SK-N-SH (cell line): ENCODE measurements around the gene NOL7. TPM values are rescaled to one million over a fixed set of nuclear protein-coding genes. Genes with fewer than 3 reads are reported as not detected.

Experiments
- CTCF ChIA-PET: fragments of 300-600, 350-600 bp; formaldehyde crosslinking; extraction: SDS; loops from one replicate; lab custom pipeline; 2021; lab: Yijun Ruan, JAX
- POLR2A ChIA-PET: fragments of 350-600 bp; sonication (Branson Sonifier 250); formaldehyde crosslinking; extraction: SDS; loops from one replicate; lab custom pipeline; 2020; ENCODE audit warnings: antibody characterized with exemption, inconsistent platforms; lab: Yijun Ruan, JAX
- DNase-seq: peaks from one replicate; pipeline ENCODE4 v3.0.0; 2012
- H2AFZ ChIP-seq: fragments of 200-600 bp; sonication (generic); 2 replicates; pipeline ENCODE4 v1.8.1; 2016; ENCODE audit warnings: antibody characterized with exemption, mild to moderate bottlenecking, low read depth
- H3F3A ChIP-seq: fragments of 200-600 bp; sonication (generic); replicated peaks from 2 replicates; pipeline ENCODE3; 2016; ENCODE audit warnings: antibody characterized with exemption, mild to moderate bottlenecking; ENCODE audit not compliant: insufficient read depth
- H3K27ac ChIP-seq, 2 experiments: fragments of 200-500 bp in 1 of 2; fragments of 200-600 bp in 1 of 2; sonication (Bioruptor generic) in 1 of 2; sonication (generic), shearing (Covaris generic) in 1 of 2; 2 replicates each; pipeline versions ENCODE4 v1.5.1 to v1.6.1; 2014 to 2016; ENCODE audit warnings: low read depth in 2 of 2, inconsistent platforms in 1 of 2, low read length in 1 of 2, mild to moderate bottlenecking in 1 of 2, mixed read lengths in 1 of 2
- H3K27me3 ChIP-seq: fragments of 200-600 bp; sonication (generic), shearing (Covaris generic); 2 replicates; pipeline ENCODE4 v1.6.1; 2016; ENCODE audit warnings: mixed run types; ENCODE audit not compliant: insufficient read depth
- H3K36me3 ChIP-seq, 2 experiments: fragments of 200-500 bp in 1 of 2; fragments of 200-600 bp in 1 of 2; sonication (Bioruptor generic) in 1 of 2; sonication (generic) in 1 of 2; replicated peaks in 1 of 2; 2 replicates each; pipeline versions ENCODE3 to v1.5.1; 2014 to 2016; ENCODE audit warnings: low read length in 1 of 2, mild to moderate bottlenecking in 1 of 2; ENCODE audit not compliant: insufficient read depth in 2 of 2, control insufficient read depth in 1 of 2
- H3K4me1 ChIP-seq, 2 experiments: fragments of 200-500 bp in 1 of 2; fragments of 200-600 bp in 1 of 2; sonication (Bioruptor generic) in 1 of 2; sonication (generic), shearing (Covaris generic) in 1 of 2; 2 replicates each; pipeline versions ENCODE4 v1.5.1 to v1.6.1; 2014 to 2016; ENCODE audit warnings: low read depth in 1 of 2, low read length in 1 of 2, mixed run types in 1 of 2; ENCODE audit not compliant: insufficient read depth in 2 of 2, control insufficient read depth in 1 of 2
- H3K4me2 ChIP-seq: fragments of 200-600 bp; sonication (generic), shearing (Covaris generic); 2 replicates; pipeline ENCODE4 v1.6.1; 2017; ENCODE audit warnings: mixed run types
- H3K4me3 ChIP-seq, 2 experiments: fragments of 200-500 bp in 1 of 2; fragments of 200-600 bp in 1 of 2; sonication (Bioruptor generic) in 1 of 2; sonication (generic), shearing (Covaris generic) in 1 of 2; 2 replicates each; pipeline versions ENCODE4 v1.5.1 to v1.8.1; 2014 to 2016; ENCODE audit warnings: low read depth in 2 of 2, inconsistent platforms in 1 of 2, low read length in 1 of 2, mild to moderate bottlenecking in 1 of 2, mixed read lengths in 1 of 2, moderate library complexity in 1 of 2
- H3K79me2 ChIP-seq: fragments of 200-600 bp; sonication (generic); 2 replicates; pipeline ENCODE4 v1.8.1; 2017; ENCODE audit warnings: mild to moderate bottlenecking; ENCODE audit not compliant: insufficient read depth
- H3K9ac ChIP-seq: fragments of 200-600 bp; sonication (generic); 2 replicates; pipeline ENCODE4 v1.6.1; 2017; ENCODE audit warnings: mixed run types
- H3K9me2 ChIP-seq: fragments of 200-600 bp; sonication (generic); 2 replicates; pipeline ENCODE4 v1.6.1; 2017; ENCODE audit warnings: mixed run types
- H3K9me3 ChIP-seq: fragments of 200-600 bp; sonication (generic); 2 replicates; pipeline ENCODE4 v1.6.1; 2017; ENCODE audit warnings: mixed run types, mild to moderate bottlenecking, moderate library complexity
- H4K20me1 ChIP-seq: fragments of 200-600 bp; sonication (generic); 2 replicates; pipeline ENCODE4 v1.6.1; 2017; ENCODE audit warnings: mild to moderate bottlenecking, mixed run types; ENCODE audit not compliant: insufficient read depth
- EP300 ChIP-seq, 2 experiments: IDR thresholded peaks; 2 replicates each; pipeline versions ENCODE4 v1.4.0 to v1.6.1; 2012; ENCODE audit warnings: borderline replicate concordance in 1 of 2, low read depth in 1 of 2, low read length in 1 of 2
- EZH2phosphoT487 ChIP-seq: fragments of 200-600 bp; sonication (generic); IDR thresholded peaks from 2 replicates; pipeline ENCODE4 v1.6.1; 2017; ENCODE audit warnings: low read depth, mixed run types, mild to moderate bottlenecking, antibody characterized with exemption, moderate library complexity, borderline replicate concordance
- FOSL2 ChIP-seq: IDR thresholded peaks from 2 replicates; pipeline ENCODE4 v1.4.0; 2012; ENCODE audit warnings: low read depth, mild to moderate bottlenecking, moderate library complexity, borderline replicate concordance
- GATA2 ChIP-seq: sonication (generic); formaldehyde crosslinking; IDR thresholded peaks from 2 replicates; pipeline ENCODE4 v1.5.0; 2020; ENCODE audit warnings: mild to moderate bottlenecking, missing genetic modification reagents
- JUND ChIP-seq: IDR thresholded peaks from 2 replicates; pipeline ENCODE4 v1.4.0; 2012
- MAX ChIP-seq: IDR thresholded peaks from 2 replicates; pipeline ENCODE4 v1.4.0; 2012; ENCODE audit warnings: low read depth
- MEF2A ChIP-seq: IDR thresholded peaks from 2 replicates; pipeline ENCODE4 v1.4.0; 2012; ENCODE audit warnings: low read depth, borderline replicate concordance
- NFIC ChIP-seq: IDR thresholded peaks from 2 replicates; pipeline ENCODE4 v1.4.0; 2012; ENCODE audit warnings: borderline replicate concordance
- NRF1 ChIP-seq: IDR thresholded peaks from 2 replicates; pipeline ENCODE4 v1.6.1; 2012; ENCODE audit warnings: low read depth, mild to moderate bottlenecking, low read length
- RAD21 ChIP-seq: IDR thresholded peaks from 2 replicates; pipeline ENCODE4 v1.6.1; 2012; ENCODE audit warnings: mild to moderate bottlenecking, low read length
- RCOR1 ChIP-seq: fragments of 150-350 bp; IDR thresholded peaks from 2 replicates; pipeline ENCODE4 v1.6.1; 2017; ENCODE audit warnings: antibody characterized with exemption, low read length
- REST ChIP-seq: IDR thresholded peaks from 2 replicates; pipeline ENCODE4 v1.6.1; 2012; ENCODE audit warnings: mild to moderate bottlenecking, low read depth, low read length, moderate library complexity
- RFX5 ChIP-seq: IDR thresholded peaks from 2 replicates; pipeline ENCODE4 v1.6.1; 2012; ENCODE audit warnings: mild to moderate bottlenecking, improper control_type of control experiment, low read length
- RXRA ChIP-seq: IDR thresholded peaks from 2 replicates; pipeline ENCODE4 v1.4.0; 2012; ENCODE audit warnings: low read depth, mild to moderate bottlenecking, borderline replicate concordance
- SMC3 ChIP-seq: IDR thresholded peaks from 2 replicates; pipeline ENCODE4 v1.6.1; 2012; ENCODE audit warnings: low read depth, low read length, improper control_type of control experiment
- TAF1 ChIP-seq: IDR thresholded peaks from 2 replicates; pipeline ENCODE4 v1.6.1; 2012; ENCODE audit warnings: low read depth, mild to moderate bottlenecking, low read length, moderate library complexity, borderline replicate concordance
- ZBTB33 ChIP-seq: IDR thresholded peaks from 2 replicates; pipeline ENCODE4 v1.4.0; 2012; ENCODE audit warnings: low read depth, borderline replicate concordance
- WGBS: methylation state at CpG from one replicate; pipeline ENCODE4 v1.1.6; 2017; ENCODE audit warnings: low lambda C conversion rate; 5-methylcytosine and 5-hydroxymethylcytosine counted together
- polyA plus RNA-seq, 3 experiments: library from polyadenylated mRNA; depleted of rRNA; stranded (reverse); fragments of >200 nt; gene quantifications; 2 replicates each; pipeline ENCODE4 v1.2.3, GENCODE V29; 2012

Gene NOL7
- polyA plus RNA-seq, 1 of the 3 experiments (the other 2 are of a cell fraction): 103 TPM

GRCh38 chr6:13661647-13662046 is 46.5 kb downstream of the NOL7 start (continued):
- no peak for TF ChIP-seq EZH2phosphoT487

GRCh38 chr6:13662651-13663334 is 47.7 kb downstream of the NOL7 start:
- peaks cover 97% of the 10 kb centered on the region for H3K79me2 ChIP-seq
- no peak overlapping the region for H2AFZ ChIP-seq
- no peak for TF ChIP-seq JUND
- TF ChIP-seq RFX5: no peak
- TF ChIP-seq ZBTB33: no peak
- no peak for TF ChIP-seq NFIC
- no peak for TF ChIP-seq MAX
- TF ChIP-seq RXRA: no peak
- no peak for TF ChIP-seq EP300 (IDR thresholded peaks at IDR 0.05; ENCODE audit: borderline replicate concordance in 1 of 2, low read depth in 1 of 2, low read length in 1 of 2)
- TF ChIP-seq NRF1: no peak
- TF ChIP-seq RAD21: no peak
- no peak for TF ChIP-seq RCOR1
- no peak for TF ChIP-seq MEF2A
- no peak for TF ChIP-seq REST
- no peak for TF ChIP-seq SMC3
- TF ChIP-seq FOSL2: no peak
- TF ChIP-seq TAF1: no peak
- no peak for TF ChIP-seq GATA2 (CRISPR knock-in tag)
- H3K9me2 ChIP-seq: no peaks in the 10 kb centered on the region
- H3F3A ChIP-seq: peaks cover 7% of the 10 kb centered on the region
- H4K20me1 ChIP-seq: peaks cover 43% of the 10 kb centered on the region
- no peaks in the 10 kb centered on the region for H3K27me3 ChIP-seq
- no peak for DNase-seq
- H3K9me3 ChIP-seq: no peaks in the 10 kb centered on the region
- ChIA-PET POLR2A (no interaction called here), CTCF (interaction anchor here (1.2 kb wide), 1 partner anchor 47 kb away, joined by 3 read pairs; no protein-coding TSS in a partner anchor)
- no peak overlapping the region for H3K4me3 ChIP-seq
- no peaks in the 10 kb centered on the region; a peak in 3 of 4 replicates for H3K4me1 ChIP-seq
- no peak overlapping the region for H3K4me2 ChIP-seq
- H3K9ac ChIP-seq: no peak overlapping the region
- H3K36me3 ChIP-seq: no peaks in the 10 kb centered on the region
- 88% methylated on average over 3 of the region's 3 CpGs for WGBS
- no peak overlapping the region for H3K27ac ChIP-seq
